ENCODE data around the gene BET1. TPM values are rescaled to one million over a fixed set of nuclear protein-coding genes. Genes with fewer than 3 reads are reported as not detected.

BET1 gene
- total and polyA plus RNA-seq, 4 donors: 17.6 to 45.4 (median 20.7) TPM

- no peak for DNase-seq
- TF ChIP-seq, protein P1, sequence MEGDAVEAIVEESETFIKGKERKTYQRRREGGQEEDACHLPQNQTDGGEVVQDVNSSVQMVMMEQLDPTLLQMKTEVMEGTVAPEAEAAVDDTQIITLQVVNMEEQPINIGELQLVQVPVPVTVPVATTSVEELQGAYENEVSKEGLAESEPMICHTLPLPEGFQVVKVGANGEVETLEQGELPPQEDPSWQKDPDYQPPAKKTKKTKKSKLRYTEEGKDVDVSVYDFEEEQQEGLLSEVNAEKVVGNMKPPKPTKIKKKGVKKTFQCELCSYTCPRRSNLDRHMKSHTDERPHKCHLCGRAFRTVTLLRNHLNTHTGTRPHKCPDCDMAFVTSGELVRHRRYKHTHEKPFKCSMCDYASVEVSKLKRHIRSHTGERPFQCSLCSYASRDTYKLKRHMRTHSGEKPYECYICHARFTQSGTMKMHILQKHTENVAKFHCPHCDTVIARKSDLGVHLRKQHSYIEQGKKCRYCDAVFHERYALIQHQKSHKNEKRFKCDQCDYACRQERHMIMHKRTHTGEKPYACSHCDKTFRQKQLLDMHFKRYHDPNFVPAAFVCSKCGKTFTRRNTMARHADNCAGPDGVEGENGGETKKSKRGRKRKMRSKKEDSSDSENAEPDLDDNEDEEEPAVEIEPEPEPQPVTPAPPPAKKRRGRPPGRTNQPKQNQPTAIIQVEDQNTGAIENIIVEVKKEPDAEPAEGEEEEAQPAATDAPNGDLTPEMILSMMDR (IDR thresholded peaks at IDR 0.05; ENCODE audit: control extremely low read depth, extremely low read depth): no peak
- WGBS, 2 donors: 26 to 56% methylated on average over 4 of the region's 4 CpGs
These were observed 45.9 kb upstream of the BET1 start for GRCh38 chr7:94050046-94050445.

GRCh38 chr7:94049615-94050014 is 45.5 kb upstream of the BET1 start:
- Histone ChIP-seq H3K9ac (ENCODE audit: insufficient read depth in 1 of 2, low read length in 2 of 2) (peak overlapping the region in 1 of 2 donors; percentile 6), H3K4me3 (no peak overlapping the region), H3K36me3 (ENCODE audit: control insufficient read depth in 4 of 4, insufficient read depth in 4 of 4, low read length in 4 of 4) (no peaks in the 10 kb centered on the region), H3K27ac (ENCODE audit: low read depth in 1 of 2, low read length in 1 of 2) (no peak overlapping the region), H3K4me1 (ENCODE audit: control insufficient read depth in 5 of 5, insufficient read depth in 5 of 5, low read length in 5 of 5) (no peaks in the 10 kb centered on the region), H3K27me3 (ENCODE audit: control insufficient read depth in 3 of 3, insufficient read depth in 3 of 3, low read length in 2 of 3) (no peaks in the 10 kb centered on the region), H3K9me3 (ENCODE audit: control insufficient read depth in 4 of 4, insufficient read depth in 3 of 4, low read length in 3 of 4) (no peaks in the 10 kb centered on the region)
- TF ChIP-seq, protein P1 (IDR thresholded peaks at IDR 0.05; ENCODE audit: control extremely low read depth, extremely low read depth): no peak
- 31 to 34% methylated on average over 5 of the region's 5 CpGs for WGBS, 2 donors
- DNase-seq (no peak), ATAC-seq (ENCODE audit: insufficient read depth, low FRiP score) (no peak)

More at GRCh38 chr7:94050046-94050445, 45.9 kb upstream of the BET1 start:
- Histone ChIP-seq H3K27ac (ENCODE audit: low read depth in 1 of 2, low read length in 1 of 2) (no peak overlapping the region), H3K36me3 (ENCODE audit: control insufficient read depth in 4 of 4, insufficient read depth in 4 of 4, low read length in 4 of 4) (no peaks in the 10 kb centered on the region), H3K9ac (ENCODE audit: insufficient read depth in 1 of 2, low read length in 2 of 2) (no peak overlapping the region), H3K27me3 (ENCODE audit: control insufficient read depth in 3 of 3, insufficient read depth in 3 of 3, low read length in 2 of 3) (no peaks in the 10 kb centered on the region), H3K4me1 (ENCODE audit: control insufficient read depth in 5 of 5, insufficient read depth in 5 of 5, low read length in 5 of 5) (no peaks in the 10 kb centered on the region), H3K9me3 (ENCODE audit: control insufficient read depth in 4 of 4, insufficient read depth in 3 of 4, low read length in 3 of 4) (no peaks in the 10 kb centered on the region), H3K4me3 (no peak overlapping the region)
- no peak for ATAC-seq (ENCODE audit: insufficient read depth, low FRiP score)

DNA sequence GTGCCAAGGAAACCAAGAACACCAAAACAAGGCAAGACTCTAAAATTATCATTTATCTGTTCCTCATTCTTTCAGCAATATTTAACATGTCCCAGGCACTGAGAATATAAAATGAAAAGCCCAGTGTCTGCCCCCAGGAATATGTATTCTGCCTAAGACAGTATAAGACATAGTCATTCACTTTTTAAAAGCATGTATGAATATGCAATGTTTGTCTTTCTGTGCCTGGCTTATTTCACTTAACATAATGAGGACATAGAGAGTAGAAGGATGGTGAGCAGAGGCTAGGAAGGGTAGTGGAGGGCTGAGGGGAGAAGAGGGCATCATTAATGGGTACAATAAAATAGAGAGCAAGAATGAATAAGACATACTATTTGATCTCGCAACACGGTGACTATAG is 44.6 kb upstream of the BET1 start:
- WGBS, 2 donors: 88 to 96% methylated on average over 2 of the region's 2 CpGs
- Histone ChIP-seq H3K9me3 (ENCODE audit: control insufficient read depth in 4 of 4, insufficient read depth in 3 of 4, low read length in 3 of 4) (no peaks in the 10 kb centered on the region), H3K36me3 (ENCODE audit: control insufficient read depth in 4 of 4, insufficient read depth in 4 of 4, low read length in 4 of 4) (no peaks in the 10 kb centered on the region), H3K4me3 (no peak overlapping the region), H3K27me3 (ENCODE audit: control insufficient read depth in 3 of 3, insufficient read depth in 3 of 3, low read length in 2 of 3) (no peaks in the 10 kb centered on the region), H3K9ac (ENCODE audit: insufficient read depth in 1 of 2, low read length in 2 of 2) (no peak overlapping the region), H3K27ac (ENCODE audit: low read depth in 1 of 2, low read length in 1 of 2) (no peak overlapping the region), H3K4me1 (ENCODE audit: control insufficient read depth in 5 of 5, insufficient read depth in 5 of 5, low read length in 5 of 5) (no peaks in the 10 kb centered on the region)
- no peak for ATAC-seq (ENCODE audit: insufficient read depth, low FRiP score)
- DNase-seq: no peak
- TF ChIP-seq, protein P1 (IDR thresholded peaks at IDR 0.05; ENCODE audit: control extremely low read depth, extremely low read depth): no peak

- TF ChIP-seq, protein P1 (IDR thresholded peaks at IDR 0.05; ENCODE audit: control extremely low read depth, extremely low read depth): no peak
- H3K4me3 ChIP-seq: no peak overlapping the region
- H3K4me1 ChIP-seq (ENCODE audit: control insufficient read depth in 5 of 5, insufficient read depth in 5 of 5, low read length in 5 of 5): no peaks in the 10 kb centered on the region
- ATAC-seq (ENCODE audit: insufficient read depth, low FRiP score) (no peak), DNase-seq (no peak)
- H3K27ac ChIP-seq (ENCODE audit: low read depth in 1 of 2, low read length in 1 of 2): no peak overlapping the region
- H3K9ac ChIP-seq (ENCODE audit: insufficient read depth in 1 of 2, low read length in 2 of 2): no peak overlapping the region
- H3K27me3 ChIP-seq (ENCODE audit: control insufficient read depth in 3 of 3, insufficient read depth in 3 of 3, low read length in 2 of 3): no peaks in the 10 kb centered on the region
- WGBS, 2 donors: 63 to 78% methylated on average over 1 of the region's 1 CpG
- H3K9me3 ChIP-seq (ENCODE audit: control insufficient read depth in 4 of 4, insufficient read depth in 3 of 4, low read length in 3 of 4): no peaks in the 10 kb centered on the region
- H3K36me3 ChIP-seq (ENCODE audit: control insufficient read depth in 4 of 4, insufficient read depth in 4 of 4, low read length in 4 of 4): no peaks in the 10 kb centered on the region
These were observed 43.8 kb upstream of the BET1 start for GRCh38 chr7:94047956-94048355.
